Measurements from ENCODE around the gene SLC25A34.

Gene SLC25A34

DNA sequence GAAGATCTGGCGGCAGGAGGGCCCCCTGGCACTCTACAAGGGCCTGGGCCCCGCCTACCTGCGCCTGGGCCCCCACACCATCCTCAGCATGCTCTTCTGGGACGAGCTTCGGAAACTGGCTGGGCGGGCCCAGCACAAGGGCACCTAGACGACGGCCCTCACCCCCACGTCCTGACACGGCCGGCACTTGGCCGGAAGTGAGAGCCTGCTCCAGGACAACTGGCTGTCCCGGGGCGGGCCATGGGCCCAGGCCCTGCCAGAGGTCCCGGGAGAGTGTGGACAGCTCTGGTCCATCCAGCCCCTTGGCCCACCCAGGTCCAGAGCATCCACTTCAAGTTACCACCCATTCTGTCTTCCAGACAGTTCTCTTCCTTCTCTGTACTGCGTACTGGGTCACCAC is 3.2 kb downstream of the SLC25A34 start:
- H3K36me3 ChIP-seq (ENCODE audit: control insufficient read depth, insufficient read depth, low read length): peaks cover 2% of the 10 kb centered on the region
- no peak overlapping the region for H3K27ac ChIP-seq (ENCODE audit: insufficient read depth, low read length, poor library complexity, severe bottlenecking)
- no peak for DNase-seq
- no peaks in the 10 kb centered on the region for H3K9me3 ChIP-seq (ENCODE audit: control insufficient read depth, low read length)
- no peaks in the 10 kb centered on the region for H3K27me3 ChIP-seq (replicated peaks; ENCODE audit: control insufficient read depth, insufficient read depth, low read length, poor library complexity, severe bottlenecking)
- H3K4me1 ChIP-seq (ENCODE audit: control insufficient read depth, insufficient read depth, low read length, poor library complexity, severe bottlenecking): no peaks in the 10 kb centered on the region
- no peak overlapping the region for H3K4me3 ChIP-seq (ENCODE audit: insufficient read depth, low read depth, low read length, poor library complexity, severe bottlenecking)

- DNase-seq: no peak
- H3K4me3 ChIP-seq (ENCODE audit: insufficient read depth, low read depth, low read length, poor library complexity, severe bottlenecking): no peak overlapping the region
- no peaks in the 10 kb centered on the region for H3K36me3 ChIP-seq (ENCODE audit: control insufficient read depth, insufficient read depth, low read length)
- H3K27me3 ChIP-seq (replicated peaks; ENCODE audit: control insufficient read depth, insufficient read depth, low read length, poor library complexity, severe bottlenecking): no peaks in the 10 kb centered on the region
- H3K4me1 ChIP-seq (ENCODE audit: control insufficient read depth, insufficient read depth, low read length, poor library complexity, severe bottlenecking): no peaks in the 10 kb centered on the region
- no peaks in the 10 kb centered on the region for H3K9me3 ChIP-seq (ENCODE audit: control insufficient read depth, low read length)
- H3K27ac ChIP-seq (ENCODE audit: insufficient read depth, low read length, poor library complexity, severe bottlenecking): no peak overlapping the region
These were observed 3.7 kb downstream of the SLC25A34 start for GRCh38 chr1:15739745-15740144.

DNA sequence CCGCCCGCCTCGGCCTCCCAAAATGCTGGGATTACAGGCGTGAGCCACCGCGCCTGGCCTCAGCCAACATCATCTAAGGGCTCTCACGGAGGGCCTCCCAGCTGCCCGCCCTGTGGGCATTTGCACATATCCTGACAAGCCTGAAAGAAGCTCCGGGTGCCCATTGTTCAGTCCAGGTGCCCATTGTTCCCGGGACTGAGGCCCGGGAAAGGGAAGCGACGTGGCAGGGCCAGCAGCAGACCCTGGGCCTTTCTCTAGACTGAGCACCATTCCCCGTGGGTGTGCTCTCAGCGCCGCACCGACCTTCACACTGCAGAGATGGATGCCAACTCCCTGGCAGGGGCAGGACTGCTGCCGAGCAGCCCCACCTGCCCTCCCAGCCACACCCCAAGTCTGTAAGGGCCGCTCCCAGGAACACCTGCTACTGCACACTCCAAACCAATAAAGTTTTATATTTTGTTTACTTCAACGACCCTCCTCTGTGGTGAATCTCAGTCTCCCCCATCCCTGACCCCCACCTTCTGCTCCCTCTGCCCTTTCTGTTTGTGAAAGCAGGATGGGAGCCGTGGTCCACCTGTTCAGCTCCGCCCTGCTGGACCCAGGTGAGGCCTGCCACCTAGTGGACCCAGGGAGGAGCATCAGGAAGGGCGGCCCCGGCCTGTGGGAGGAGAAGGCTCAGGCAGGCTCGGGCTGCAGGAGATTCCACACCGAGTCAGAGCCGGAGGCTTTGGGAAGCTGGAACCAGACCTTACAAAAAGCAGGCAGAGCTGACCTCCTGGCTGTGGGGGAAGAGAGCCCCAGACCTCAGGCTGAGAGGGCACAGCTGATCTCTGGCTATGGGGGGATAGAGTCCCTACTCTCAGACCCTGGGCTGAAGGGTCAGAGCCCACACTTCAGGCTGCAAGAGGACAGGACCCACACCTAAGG is 5.1 kb downstream of the SLC25A34 start:
- no peak overlapping the region for H3K4me3 ChIP-seq (ENCODE audit: insufficient read depth, low read depth, low read length, poor library complexity, severe bottlenecking)
- no peaks in the 10 kb centered on the region for H3K36me3 ChIP-seq (ENCODE audit: control insufficient read depth, insufficient read depth, low read length)
- H3K9me3 ChIP-seq (ENCODE audit: control insufficient read depth, low read length): no peaks in the 10 kb centered on the region
- H3K27ac ChIP-seq (ENCODE audit: insufficient read depth, low read length, poor library complexity, severe bottlenecking): no peak overlapping the region
- no peaks in the 10 kb centered on the region for H3K27me3 ChIP-seq (replicated peaks; ENCODE audit: control insufficient read depth, insufficient read depth, low read length, poor library complexity, severe bottlenecking)
- H3K4me1 ChIP-seq (ENCODE audit: control insufficient read depth, insufficient read depth, low read length, poor library complexity, severe bottlenecking): no peaks in the 10 kb centered on the region
- DNase-seq: peak; percentile 28 to 37 (median 35)

GRCh38 chr1:15742339-15742801 is 6.3 kb downstream of the SLC25A34 start, which contains the start of gene TMEM82:
Gene TMEM82, plus strand, starts transcription at chr1:15742499. Its CDS starts 61 bp downstream, at chr1:15742560.
- Histone ChIP-seq H3K27ac (ENCODE audit: insufficient read depth, low read length, poor library complexity, severe bottlenecking) (no peak within 1 kb of the TSS), H3K36me3 (ENCODE audit: control insufficient read depth, insufficient read depth, low read length) (no peaks in the 10 kb centered on the region), H3K4me3 (ENCODE audit: insufficient read depth, low read depth, low read length, poor library complexity, severe bottlenecking) (no peak within 1 kb of the TSS), H3K9me3 (ENCODE audit: control insufficient read depth, low read length) (no peaks in the 10 kb centered on the region), H3K27me3 (replicated peaks; ENCODE audit: control insufficient read depth, insufficient read depth, low read length, poor library complexity, severe bottlenecking) (no peaks in the 10 kb centered on the region), H3K4me1 (ENCODE audit: control insufficient read depth, insufficient read depth, low read length, poor library complexity, severe bottlenecking) (no peaks in the 10 kb centered on the region)
- DNase-seq: no peak

- Histone ChIP-seq H3K27me3 (replicated peaks; ENCODE audit: control insufficient read depth, insufficient read depth, low read length, poor library complexity, severe bottlenecking) (no peaks in the 10 kb centered on the region), H3K4me1 (ENCODE audit: control insufficient read depth, insufficient read depth, low read length, poor library complexity, severe bottlenecking) (no peaks in the 10 kb centered on the region), H3K9me3 (ENCODE audit: control insufficient read depth, low read length) (no peaks in the 10 kb centered on the region), H3K4me3 (ENCODE audit: insufficient read depth, low read depth, low read length, poor library complexity, severe bottlenecking) (no peak overlapping the region), H3K36me3 (ENCODE audit: control insufficient read depth, insufficient read depth, low read length) (no peaks in the 10 kb centered on the region), H3K27ac (ENCODE audit: insufficient read depth, low read length, poor library complexity, severe bottlenecking) (no peak overlapping the region)
- DNase-seq: no peak
These were observed 8.1 kb downstream of the SLC25A34 start for GRCh38 chr1:15744122-15744679.

DNA sequence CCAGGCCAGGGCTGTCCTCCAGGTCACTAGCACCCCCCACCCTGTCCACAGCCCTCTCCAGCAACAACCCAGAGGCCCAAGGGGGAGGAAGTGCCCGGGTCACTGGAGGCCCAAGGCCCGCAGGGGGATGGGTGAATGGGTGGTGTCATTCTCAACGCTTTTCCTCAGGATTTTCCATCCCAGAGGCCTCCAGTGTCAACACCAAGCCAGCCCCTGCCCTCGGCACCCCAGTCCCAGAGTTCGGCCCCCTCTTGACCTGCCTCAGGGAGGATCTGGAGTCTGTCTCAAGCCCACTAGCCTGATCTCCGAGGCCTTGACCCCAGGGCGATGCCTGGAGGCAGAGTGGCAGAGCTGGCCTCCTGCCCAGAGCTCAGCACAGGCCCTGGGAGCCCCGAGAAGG is 11.3 kb downstream of the SLC25A34 start:
- DNase-seq: no peak
- H3K4me1 ChIP-seq (ENCODE audit: control insufficient read depth, insufficient read depth, low read length, poor library complexity, severe bottlenecking): no peaks in the 10 kb centered on the region
- no peak overlapping the region for H3K4me3 ChIP-seq (ENCODE audit: insufficient read depth, low read depth, low read length, poor library complexity, severe bottlenecking)
- H3K27ac ChIP-seq (ENCODE audit: insufficient read depth, low read length, poor library complexity, severe bottlenecking): no peak overlapping the region
- H3K27me3 ChIP-seq (replicated peaks; ENCODE audit: control insufficient read depth, insufficient read depth, low read length, poor library complexity, severe bottlenecking): no peaks in the 10 kb centered on the region
- no peaks in the 10 kb centered on the region for H3K36me3 ChIP-seq (ENCODE audit: control insufficient read depth, insufficient read depth, low read length)
- no peaks in the 10 kb centered on the region for H3K9me3 ChIP-seq (ENCODE audit: control insufficient read depth, low read length)

- H3K27ac ChIP-seq (ENCODE audit: insufficient read depth, low read length, poor library complexity, severe bottlenecking): no peak overlapping the region
- H3K4me1 ChIP-seq (ENCODE audit: control insufficient read depth, insufficient read depth, low read length, poor library complexity, severe bottlenecking): no peaks in the 10 kb centered on the region
- no peaks in the 10 kb centered on the region for H3K9me3 ChIP-seq (ENCODE audit: control insufficient read depth, low read length)
- H3K4me3 ChIP-seq (ENCODE audit: insufficient read depth, low read depth, low read length, poor library complexity, severe bottlenecking): no peak overlapping the region
- no peaks in the 10 kb centered on the region for H3K27me3 ChIP-seq (replicated peaks; ENCODE audit: control insufficient read depth, insufficient read depth, low read length, poor library complexity, severe bottlenecking)
- no peak for DNase-seq
- no peaks in the 10 kb centered on the region for H3K36me3 ChIP-seq (ENCODE audit: control insufficient read depth, insufficient read depth, low read length)
These were observed 12.2 kb downstream of the SLC25A34 start for GRCh38 chr1:15748264-15748663.

DNA sequence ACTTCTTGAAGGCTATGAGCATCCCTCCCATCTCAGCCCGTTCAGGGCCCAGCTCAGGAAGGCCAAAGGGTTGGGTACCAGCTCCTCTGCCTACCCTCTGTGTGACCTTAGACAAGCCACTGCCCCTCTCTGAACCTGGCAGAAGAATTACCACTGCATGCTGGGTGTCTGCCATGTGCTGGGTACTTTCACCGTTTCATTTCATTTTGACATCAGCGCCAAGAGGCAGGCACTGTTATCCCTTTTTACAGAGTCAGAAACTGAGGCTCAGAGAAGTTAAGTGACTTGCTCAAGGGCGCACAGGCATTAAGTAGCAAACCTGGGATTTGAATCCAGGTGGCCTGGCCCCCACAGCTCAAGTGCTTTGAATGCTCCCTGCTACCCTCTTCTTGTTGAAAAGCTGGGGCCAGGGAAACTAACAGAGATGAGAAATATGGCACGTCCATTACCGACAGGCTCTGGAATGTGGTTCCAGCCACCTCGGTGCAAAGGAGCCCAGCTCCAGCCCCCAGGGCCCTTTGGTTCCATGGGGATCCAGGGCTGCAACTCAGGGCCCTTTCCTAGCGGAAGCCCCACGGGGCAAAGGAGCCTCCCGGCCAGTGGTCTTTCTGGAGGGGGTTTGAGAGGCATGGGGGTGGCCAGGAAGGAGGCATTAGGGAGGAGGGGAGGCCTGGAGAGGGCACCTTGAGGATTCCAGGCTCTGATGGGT is 12.8 kb downstream of the SLC25A34 start:
- Histone ChIP-seq H3K9me3 (ENCODE audit: control insufficient read depth, low read length) (no peaks in the 10 kb centered on the region), H3K4me3 (ENCODE audit: insufficient read depth, low read depth, low read length, poor library complexity, severe bottlenecking) (no peak overlapping the region), H3K27ac (ENCODE audit: insufficient read depth, low read length, poor library complexity, severe bottlenecking) (no peak overlapping the region), H3K36me3 (ENCODE audit: control insufficient read depth, insufficient read depth, low read length) (no peaks in the 10 kb centered on the region), H3K27me3 (replicated peaks; ENCODE audit: control insufficient read depth, insufficient read depth, low read length, poor library complexity, severe bottlenecking) (no peaks in the 10 kb centered on the region), H3K4me1 (ENCODE audit: control insufficient read depth, insufficient read depth, low read length, poor library complexity, severe bottlenecking) (no peaks in the 10 kb centered on the region)
- no peak for DNase-seq

DNA sequence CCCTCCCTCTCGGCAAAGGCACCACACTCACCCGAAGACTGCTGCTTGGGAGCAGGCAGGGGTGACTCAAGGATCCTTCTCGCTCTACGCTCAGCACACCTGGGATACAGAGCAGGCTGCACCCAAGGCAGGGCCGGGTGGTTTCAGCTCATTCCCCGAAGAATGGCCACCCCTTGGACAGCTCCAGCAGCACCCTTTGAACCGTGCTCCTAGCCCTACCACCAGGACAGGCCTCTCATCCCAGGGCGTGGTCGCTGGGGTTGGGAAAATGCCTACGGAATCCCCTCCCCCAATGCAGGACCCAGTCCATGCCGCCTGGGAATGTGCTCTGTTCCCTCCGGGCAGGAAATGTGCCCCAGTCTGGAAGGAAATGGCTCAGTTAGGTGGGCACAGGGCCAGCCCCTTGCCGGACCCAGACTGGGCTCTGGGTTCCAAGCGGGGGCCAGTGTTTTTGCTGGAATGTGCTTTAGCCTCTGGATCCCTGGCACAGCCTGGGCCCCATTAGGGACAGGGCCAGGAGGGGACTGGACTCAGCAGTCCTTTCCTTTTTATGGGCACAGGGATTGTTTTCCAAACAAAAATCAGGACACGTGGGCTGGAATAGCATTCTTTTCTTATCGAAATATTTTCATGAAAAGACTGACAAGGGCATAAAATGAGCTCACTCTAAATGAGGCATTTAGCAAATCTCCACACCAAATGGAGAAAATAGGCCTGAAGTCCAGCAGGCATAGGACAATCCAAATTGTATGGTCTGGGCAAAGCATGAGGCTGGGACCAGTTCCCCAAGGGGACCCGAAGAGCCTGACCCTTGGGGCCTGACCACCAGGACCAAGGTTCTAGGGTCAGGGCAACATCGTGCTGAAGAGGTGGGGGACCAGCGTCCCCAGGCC is 13.6 kb downstream of the SLC25A34 start:
- H3K27ac ChIP-seq (ENCODE audit: insufficient read depth, low read length, poor library complexity, severe bottlenecking): no peak overlapping the region
- H3K4me3 ChIP-seq (ENCODE audit: insufficient read depth, low read depth, low read length, poor library complexity, severe bottlenecking): no peak overlapping the region
- H3K27me3 ChIP-seq (replicated peaks; ENCODE audit: control insufficient read depth, insufficient read depth, low read length, poor library complexity, severe bottlenecking): no peaks in the 10 kb centered on the region
- H3K36me3 ChIP-seq (ENCODE audit: control insufficient read depth, insufficient read depth, low read length): no peaks in the 10 kb centered on the region
- no peak for DNase-seq
- no peaks in the 10 kb centered on the region for H3K9me3 ChIP-seq (ENCODE audit: control insufficient read depth, low read length)
- no peaks in the 10 kb centered on the region for H3K4me1 ChIP-seq (ENCODE audit: control insufficient read depth, insufficient read depth, low read length, poor library complexity, severe bottlenecking)

Measured in effector memory CD4-positive, alpha-beta T cell (primary cell).